Endodermal cell (in vitro differentiated cells): Measurements from ENCODE around the gene MRPS25. TPM values are rescaled to one million over a fixed set of nuclear protein-coding genes. Genes with fewer than 3 reads are reported as not detected.

Experiments
- DNase-seq: peaks from one replicate; pipeline ENCODE4 v3.0.0-alpha.2; 2017
- H3K27ac ChIP-seq: 2 replicates; pipeline ENCODE4 v1.5.1; 2013; ENCODE audit warnings: mild to moderate bottlenecking, low read depth, low read length, moderate library complexity
- H3K27me3 ChIP-seq: 2 replicates; pipeline ENCODE4 v1.6.1; 2013; ENCODE audit warnings: mild to moderate bottlenecking, low read length, moderate library complexity; ENCODE audit not compliant: insufficient read depth, control insufficient read depth, poor library complexity, severe bottlenecking
- H3K36me3 ChIP-seq: 2 replicates; pipeline ENCODE4 v1.7.0; 2013; ENCODE audit warnings: mild to moderate bottlenecking, low read length, moderate library complexity; ENCODE audit not compliant: control insufficient read depth, insufficient read depth
- H3K4me1 ChIP-seq: one replicate; pipeline ENCODE4 v1.7.0; 2013; ENCODE audit warnings: low read length; ENCODE audit not compliant: control insufficient read depth, insufficient read depth
- H3K4me3 ChIP-seq: 2 replicates; pipeline ENCODE4 v1.5.1; 2013; ENCODE audit warnings: mild to moderate bottlenecking, low read length, moderate library complexity
- H3K9ac ChIP-seq: 2 replicates; pipeline ENCODE4 v1.6.1; 2013; ENCODE audit warnings: mild to moderate bottlenecking, low read length, moderate library complexity; ENCODE audit not compliant: poor library complexity, severe bottlenecking; ENCODE audit errors: extremely low read depth
- H3K9me3 ChIP-seq: 2 replicates; pipeline ENCODE4 v1.6.1; 2013; ENCODE audit warnings: mild to moderate bottlenecking, low read length, moderate library complexity; ENCODE audit not compliant: control insufficient read depth
- H3K27ac Mint-ChIP-seq: 2 replicates; pipeline ENCODE4 v1.8.0; 2020; ENCODE audit warnings: mixed read lengths
- H3K27me3 Mint-ChIP-seq: 2 replicates; pipeline ENCODE4 v1.8.0; 2021; ENCODE audit warnings: mild to moderate bottlenecking, mixed read lengths; ENCODE audit not compliant: insufficient read depth
- H3K36me3 Mint-ChIP-seq: 2 replicates; pipeline ENCODE4 v1.8.0; 2020; ENCODE audit warnings: low read depth, mixed read lengths
- H3K4me1 Mint-ChIP-seq: 2 replicates; pipeline ENCODE4 v1.8.0; 2020; ENCODE audit warnings: mixed read lengths
- H3K4me3 Mint-ChIP-seq: 2 replicates; pipeline ENCODE4 v1.8.0; 2020; ENCODE audit warnings: mild to moderate bottlenecking, moderate library complexity, mixed read lengths
- H3K9me3 Mint-ChIP-seq: 2 replicates; pipeline ENCODE4 v1.8.0; 2020; ENCODE audit warnings: mild to moderate bottlenecking, mixed read lengths
- WGBS, 2 experiments: methylation state at CpG; one replicate each; pipeline versions ENCODE4 v1.1.5 to v1.1.7; 2013; ENCODE audit warnings: missing lambda C conversion rate in 2 of 2, mixed read lengths in 1 of 2; ENCODE audit not compliant: insufficient coverage in 1 of 2, insufficient read length in 1 of 2; 5-methylcytosine and 5-hydroxymethylcytosine counted together
- total RNA-seq, 2 donors: library from RNA; stranded (reverse); fragmentation: NEBNext Ultra II Directional in 1 of 2; extraction: Animal tissue kit (Norgen Biotek cat#: 25700) in 1 of 2; gene quantifications; 2 replicates in 1 of 2; 3 replicates in 1 of 2; pipeline ENCODE4 v1.2.1, GENCODE V29; 2021
- TF ChIP-seq, protein P1 (sequence below): fragments of 200-600 bp; sonication (generic); conservative IDR thresholded peaks from 2 replicates; pipeline ENCODE4 v1.5.0; 2021; ENCODE audit warnings: antibody characterized with exemption, mild to moderate bottlenecking

The MRPS25 gene
- total RNA-seq, 2 donors from 2014 or later: 64.1 to 101 TPM

DNA sequence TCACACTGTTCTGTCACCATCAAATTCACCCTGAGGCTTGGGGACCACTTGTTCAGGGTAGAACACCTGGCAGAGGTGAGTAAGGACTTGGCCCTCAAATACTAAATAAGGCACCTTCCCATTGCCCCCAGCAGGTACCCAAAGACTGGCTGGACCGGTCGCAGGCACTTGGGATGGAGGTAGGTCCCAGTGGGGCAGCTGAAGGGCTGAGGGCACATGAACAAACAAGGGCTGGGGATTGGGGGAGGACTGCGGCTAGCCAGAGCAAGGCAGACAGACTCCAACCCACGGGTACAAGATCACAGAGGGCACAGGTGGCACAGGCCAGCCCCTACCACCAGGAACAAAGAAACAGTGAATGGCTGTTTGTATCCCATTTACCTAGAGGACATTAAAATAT is 1.9 kb downstream of the MRPS25 start:
- Histone ChIP-seq H3K4me3 (peak overlapping the region; percentile 96), H3K9me3 (peaks cover 19% of the 10 kb centered on the region), H3K27me3 (no peaks in the 10 kb centered on the region), H3K9ac (peak overlapping the region; percentile 90), H3K27ac (no peak overlapping the region), H3K4me1 (peaks cover 10% of the 10 kb centered on the region), H3K36me3 (peaks cover 27% of the 10 kb centered on the region)
- TF ChIP-seq, protein P1, sequence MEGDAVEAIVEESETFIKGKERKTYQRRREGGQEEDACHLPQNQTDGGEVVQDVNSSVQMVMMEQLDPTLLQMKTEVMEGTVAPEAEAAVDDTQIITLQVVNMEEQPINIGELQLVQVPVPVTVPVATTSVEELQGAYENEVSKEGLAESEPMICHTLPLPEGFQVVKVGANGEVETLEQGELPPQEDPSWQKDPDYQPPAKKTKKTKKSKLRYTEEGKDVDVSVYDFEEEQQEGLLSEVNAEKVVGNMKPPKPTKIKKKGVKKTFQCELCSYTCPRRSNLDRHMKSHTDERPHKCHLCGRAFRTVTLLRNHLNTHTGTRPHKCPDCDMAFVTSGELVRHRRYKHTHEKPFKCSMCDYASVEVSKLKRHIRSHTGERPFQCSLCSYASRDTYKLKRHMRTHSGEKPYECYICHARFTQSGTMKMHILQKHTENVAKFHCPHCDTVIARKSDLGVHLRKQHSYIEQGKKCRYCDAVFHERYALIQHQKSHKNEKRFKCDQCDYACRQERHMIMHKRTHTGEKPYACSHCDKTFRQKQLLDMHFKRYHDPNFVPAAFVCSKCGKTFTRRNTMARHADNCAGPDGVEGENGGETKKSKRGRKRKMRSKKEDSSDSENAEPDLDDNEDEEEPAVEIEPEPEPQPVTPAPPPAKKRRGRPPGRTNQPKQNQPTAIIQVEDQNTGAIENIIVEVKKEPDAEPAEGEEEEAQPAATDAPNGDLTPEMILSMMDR: no peak
- Mint-ChIP-seq H3K9me3 (peaks cover 11% of the 10 kb centered on the region), H3K4me1 (peaks cover 31% of the 10 kb centered on the region), H3K4me3 (peak overlapping the region; percentile 93), H3K27ac (peak overlapping the region; percentile 83), H3K36me3 (peaks cover 33% of the 10 kb centered on the region), H3K27me3 (no peaks in the 10 kb centered on the region)
- peak; percentile 47 for DNase-seq
- WGBS, 2 experiments: 79 to 97% methylated on average over 2 to 4 of the region's 4 CpGs

DNA sequence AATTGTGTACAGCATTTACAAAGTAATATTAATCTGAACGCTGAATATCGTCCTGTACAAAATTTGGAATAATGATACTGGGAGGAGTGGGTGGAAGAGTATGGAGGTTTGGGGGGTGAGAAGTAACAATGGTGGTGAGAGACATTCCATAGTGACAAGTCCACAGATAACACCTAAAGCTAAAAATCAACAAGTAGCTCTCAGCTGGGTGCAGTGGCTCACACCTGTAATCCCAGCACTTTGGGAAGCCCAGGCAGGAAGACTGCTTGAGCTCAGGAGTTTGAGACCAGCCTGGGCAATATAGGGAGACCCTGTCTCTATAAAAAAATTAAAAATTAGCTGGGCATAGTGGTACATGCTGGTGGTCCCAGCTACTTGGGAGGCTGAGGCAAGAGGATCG is 5.1 kb downstream of the MRPS25 start:
- Histone ChIP-seq H3K27me3 (no peaks in the 10 kb centered on the region), H3K9ac (peak overlapping the region; percentile 39), H3K4me3 (peak overlapping the region; percentile 15), H3K9me3 (peaks cover 19% of the 10 kb centered on the region), H3K36me3 (peaks cover 53% of the 10 kb centered on the region), H3K4me1 (peaks cover 10% of the 10 kb centered on the region), H3K27ac (no peak overlapping the region)
- TF ChIP-seq, protein P1: no peak
- Mint-ChIP-seq H3K4me3 (peak overlapping the region; percentile 32), H3K9me3 (peaks cover 11% of the 10 kb centered on the region), H3K4me1 (peaks cover 30% of the 10 kb centered on the region), H3K27ac (peak overlapping the region; percentile 83), H3K36me3 (peaks cover 64% of the 10 kb centered on the region), H3K27me3 (no peaks in the 10 kb centered on the region)
- WGBS, 2 experiments: 80 to 91% methylated on average over 1 to 3 of the region's 3 CpGs
- peak; percentile 62 for DNase-seq

DNA sequence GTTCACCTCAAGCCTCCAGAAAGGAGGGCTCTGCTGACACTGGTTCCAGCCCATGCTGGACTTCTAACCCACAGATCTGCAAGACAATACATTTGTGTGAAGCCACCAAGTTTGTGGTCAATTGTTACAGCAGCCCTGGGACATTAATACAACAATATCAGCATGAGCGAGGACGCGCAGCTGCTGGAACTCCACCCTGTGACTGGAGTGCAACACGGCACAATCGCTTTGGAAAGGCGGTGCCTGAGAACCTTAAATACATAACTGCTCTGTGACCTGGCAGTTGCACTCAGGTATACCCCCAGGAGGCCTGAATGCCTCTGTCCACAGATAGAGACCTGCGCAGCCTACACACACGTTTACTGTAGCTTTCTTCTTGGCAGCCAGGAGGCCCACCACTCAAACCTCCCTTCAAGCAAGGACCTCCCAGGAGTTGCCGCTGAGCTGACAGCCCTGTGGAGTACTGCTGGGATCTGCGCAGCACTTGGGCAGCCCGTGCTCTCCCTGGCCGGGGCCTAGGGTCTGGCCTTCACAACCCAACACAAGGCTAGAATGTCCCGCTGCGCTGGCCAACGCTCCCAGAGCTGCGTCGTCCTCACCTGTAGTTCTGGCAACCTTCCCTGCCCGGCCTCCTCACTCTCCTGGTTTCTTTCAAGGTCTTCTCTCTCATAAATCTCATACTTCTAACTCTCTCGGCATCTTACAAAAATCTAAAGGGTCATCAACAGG is 8.3 kb downstream of the MRPS25 start:
- no peaks in the 10 kb centered on the region for H3K27me3 Mint-ChIP-seq
- peaks cover 82% of the 10 kb centered on the region for H3K36me3 ChIP-seq
- H3K4me1 ChIP-seq: peaks cover 9% of the 10 kb centered on the region
- peaks cover 11% of the 10 kb centered on the region for H3K9me3 Mint-ChIP-seq
- 95 to 97% methylated on average over 9 to 19 of the region's 19 CpGs for WGBS, 2 experiments
- peaks cover 31% of the 10 kb centered on the region for H3K4me1 Mint-ChIP-seq
- H3K9me3 ChIP-seq: peaks cover 19% of the 10 kb centered on the region
- H3K27me3 ChIP-seq: no peaks in the 10 kb centered on the region
- H3K36me3 Mint-ChIP-seq: peaks cover 86% of the 10 kb centered on the region
- H3K4me3 ChIP-seq: no peak overlapping the region
- no peak overlapping the region for H3K9ac ChIP-seq
- TF ChIP-seq, protein P1: no peak
- H3K27ac ChIP-seq: no peak overlapping the region
- H3K4me3 Mint-ChIP-seq: no peak overlapping the region
- no peak for DNase-seq
- no peak overlapping the region for H3K27ac Mint-ChIP-seq
